HL-60 (cell line): ENCODE data around the gene CKS2.

ENCODE experiments used
- DNase-seq, 2 experiments: peaks; one replicate each; pipeline ENCODE4 v3.0.0-alpha.2; 2010 to 2020; ENCODE audit warnings: low read depth in 1 of 2, low spot score in 1 of 2
- H3K27ac ChIP-seq: fragments of 250-450 bp; sonication (Bioruptor Pico); replicated peaks from 2 replicates; pipeline ENCODE4 v1.5.1; 2020; ENCODE audit warnings: mild to moderate bottlenecking, moderate library complexity
- H3K27me3 ChIP-seq: fragments of 250-450 bp; sonication (Bioruptor Pico); 2 replicates; pipeline ENCODE4 v1.5.1; 2021; ENCODE audit warnings: mild to moderate bottlenecking, moderate library complexity; ENCODE audit not compliant: insufficient read depth, poor library complexity, severe bottlenecking
- H3K4me3 ChIP-seq: replicated peaks from 2 replicates; pipeline ENCODE4 v1.5.1; 2011; ENCODE audit warnings: mild to moderate bottlenecking, control low read depth, low read length; ENCODE audit not compliant: insufficient read depth
- GABPA ChIP-seq: IDR thresholded peaks from 2 replicates; pipeline ENCODE4 v1.6.1; 2012; ENCODE audit warnings: low read depth
- POLR2AphosphoS5 ChIP-seq: IDR thresholded peaks from 2 replicates; pipeline ENCODE4 v1.6.1; 2012; ENCODE audit warnings: low read depth
- SPI1 ChIP-seq: IDR thresholded peaks from 2 replicates; pipeline ENCODE4 v1.6.1; 2012; ENCODE audit warnings: low read depth, mild to moderate bottlenecking, borderline replicate concordance
- TF ChIP-seq, protein P1 (sequence below): IDR thresholded peaks from 2 replicates; pipeline ENCODE4 v1.6.1; 2012; ENCODE audit warnings: low read depth; ENCODE audit not compliant: insufficient replicate concordance
- TF ChIP-seq, protein P2 (sequence below): IDR thresholded peaks from one replicate; pipeline ENCODE4 v1.5.1; 2011; ENCODE audit warnings: low read length, control low read depth, inconsistent platforms; ENCODE audit not compliant: insufficient read depth

Gene CKS2

DNA sequence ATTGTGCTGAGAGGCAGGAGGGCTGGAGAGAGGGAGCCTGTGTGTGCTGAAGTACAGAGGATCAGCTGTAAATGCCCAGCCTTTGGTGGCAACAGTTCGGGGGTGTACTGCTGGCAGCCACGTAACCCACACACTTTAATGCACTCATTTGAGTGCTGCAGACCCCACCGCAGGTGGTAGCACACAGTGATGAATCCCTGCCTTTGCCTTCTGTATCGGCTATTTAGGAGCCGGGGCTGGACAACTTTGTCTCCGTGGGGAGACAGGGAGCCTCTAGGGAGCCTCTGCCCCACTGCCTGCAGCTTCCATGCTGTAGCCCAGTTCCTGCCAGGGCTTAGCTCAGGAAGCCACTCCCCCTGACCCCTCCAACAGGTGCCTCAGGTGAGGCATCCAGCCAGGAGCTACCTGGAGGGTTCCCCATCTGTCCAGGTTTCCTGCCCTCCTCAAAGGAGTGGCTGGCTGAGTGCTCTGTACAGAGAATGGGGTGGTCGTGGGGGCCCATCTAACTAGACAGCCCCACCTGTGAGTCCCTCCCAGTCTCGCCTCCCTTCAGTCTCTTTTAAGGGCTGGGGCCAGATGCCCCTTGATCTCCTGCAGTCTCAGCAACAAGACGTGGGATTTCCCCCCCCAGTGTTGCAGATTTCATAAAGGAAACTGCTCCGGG is 51.8 kb downstream of the CKS2 start:
- no peak overlapping the region for H3K4me3 ChIP-seq
- TF ChIP-seq, protein P1, sequence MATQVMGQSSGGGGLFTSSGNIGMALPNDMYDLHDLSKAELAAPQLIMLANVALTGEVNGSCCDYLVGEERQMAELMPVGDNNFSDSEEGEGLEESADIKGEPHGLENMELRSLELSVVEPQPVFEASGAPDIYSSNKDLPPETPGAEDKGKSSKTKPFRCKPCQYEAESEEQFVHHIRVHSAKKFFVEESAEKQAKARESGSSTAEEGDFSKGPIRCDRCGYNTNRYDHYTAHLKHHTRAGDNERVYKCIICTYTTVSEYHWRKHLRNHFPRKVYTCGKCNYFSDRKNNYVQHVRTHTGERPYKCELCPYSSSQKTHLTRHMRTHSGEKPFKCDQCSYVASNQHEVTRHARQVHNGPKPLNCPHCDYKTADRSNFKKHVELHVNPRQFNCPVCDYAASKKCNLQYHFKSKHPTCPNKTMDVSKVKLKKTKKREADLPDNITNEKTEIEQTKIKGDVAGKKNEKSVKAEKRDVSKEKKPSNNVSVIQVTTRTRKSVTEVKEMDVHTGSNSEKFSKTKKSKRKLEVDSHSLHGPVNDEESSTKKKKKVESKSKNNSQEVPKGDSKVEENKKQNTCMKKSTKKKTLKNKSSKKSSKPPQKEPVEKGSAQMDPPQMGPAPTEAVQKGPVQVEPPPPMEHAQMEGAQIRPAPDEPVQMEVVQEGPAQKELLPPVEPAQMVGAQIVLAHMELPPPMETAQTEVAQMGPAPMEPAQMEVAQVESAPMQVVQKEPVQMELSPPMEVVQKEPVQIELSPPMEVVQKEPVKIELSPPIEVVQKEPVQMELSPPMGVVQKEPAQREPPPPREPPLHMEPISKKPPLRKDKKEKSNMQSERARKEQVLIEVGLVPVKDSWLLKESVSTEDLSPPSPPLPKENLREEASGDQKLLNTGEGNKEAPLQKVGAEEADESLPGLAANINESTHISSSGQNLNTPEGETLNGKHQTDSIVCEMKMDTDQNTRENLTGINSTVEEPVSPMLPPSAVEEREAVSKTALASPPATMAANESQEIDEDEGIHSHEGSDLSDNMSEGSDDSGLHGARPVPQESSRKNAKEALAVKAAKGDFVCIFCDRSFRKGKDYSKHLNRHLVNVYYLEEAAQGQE, result no peak
- TF ChIP-seq, protein P2, sequence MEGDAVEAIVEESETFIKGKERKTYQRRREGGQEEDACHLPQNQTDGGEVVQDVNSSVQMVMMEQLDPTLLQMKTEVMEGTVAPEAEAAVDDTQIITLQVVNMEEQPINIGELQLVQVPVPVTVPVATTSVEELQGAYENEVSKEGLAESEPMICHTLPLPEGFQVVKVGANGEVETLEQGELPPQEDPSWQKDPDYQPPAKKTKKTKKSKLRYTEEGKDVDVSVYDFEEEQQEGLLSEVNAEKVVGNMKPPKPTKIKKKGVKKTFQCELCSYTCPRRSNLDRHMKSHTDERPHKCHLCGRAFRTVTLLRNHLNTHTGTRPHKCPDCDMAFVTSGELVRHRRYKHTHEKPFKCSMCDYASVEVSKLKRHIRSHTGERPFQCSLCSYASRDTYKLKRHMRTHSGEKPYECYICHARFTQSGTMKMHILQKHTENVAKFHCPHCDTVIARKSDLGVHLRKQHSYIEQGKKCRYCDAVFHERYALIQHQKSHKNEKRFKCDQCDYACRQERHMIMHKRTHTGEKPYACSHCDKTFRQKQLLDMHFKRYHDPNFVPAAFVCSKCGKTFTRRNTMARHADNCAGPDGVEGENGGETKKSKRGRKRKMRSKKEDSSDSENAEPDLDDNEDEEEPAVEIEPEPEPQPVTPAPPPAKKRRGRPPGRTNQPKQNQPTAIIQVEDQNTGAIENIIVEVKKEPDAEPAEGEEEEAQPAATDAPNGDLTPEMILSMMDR, result no peak
- TF ChIP-seq SPI1 (no peak), POLR2AphosphoS5 (no peak), GABPA (no peak)
- H3K27ac ChIP-seq, result no peak overlapping the region
- DNase-seq, result no peak
- no peaks in the 10 kb centered on the region for H3K27me3 ChIP-seq

DNA sequence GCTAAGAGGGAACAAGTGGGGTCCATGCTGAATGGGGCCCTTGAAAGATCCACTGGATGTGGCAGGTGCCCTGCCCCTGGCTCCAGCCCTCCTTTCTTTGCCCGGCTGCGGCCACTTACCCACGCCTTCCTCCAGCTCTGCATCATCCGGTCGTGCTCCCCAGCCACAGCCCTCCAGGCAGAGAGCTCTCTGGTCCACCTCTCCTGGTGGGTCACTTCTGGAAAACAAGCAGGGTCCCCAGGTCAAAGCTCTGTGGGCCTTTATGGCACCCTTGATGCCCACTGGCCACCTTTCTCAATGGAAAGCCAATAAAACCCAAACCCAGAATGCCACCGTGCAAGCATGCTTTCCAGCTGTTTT is 52.3 kb downstream of the CKS2 start:
- TF ChIP-seq GABPA (no peak), POLR2AphosphoS5 (no peak)
- DNase-seq, result no peak

DNA sequence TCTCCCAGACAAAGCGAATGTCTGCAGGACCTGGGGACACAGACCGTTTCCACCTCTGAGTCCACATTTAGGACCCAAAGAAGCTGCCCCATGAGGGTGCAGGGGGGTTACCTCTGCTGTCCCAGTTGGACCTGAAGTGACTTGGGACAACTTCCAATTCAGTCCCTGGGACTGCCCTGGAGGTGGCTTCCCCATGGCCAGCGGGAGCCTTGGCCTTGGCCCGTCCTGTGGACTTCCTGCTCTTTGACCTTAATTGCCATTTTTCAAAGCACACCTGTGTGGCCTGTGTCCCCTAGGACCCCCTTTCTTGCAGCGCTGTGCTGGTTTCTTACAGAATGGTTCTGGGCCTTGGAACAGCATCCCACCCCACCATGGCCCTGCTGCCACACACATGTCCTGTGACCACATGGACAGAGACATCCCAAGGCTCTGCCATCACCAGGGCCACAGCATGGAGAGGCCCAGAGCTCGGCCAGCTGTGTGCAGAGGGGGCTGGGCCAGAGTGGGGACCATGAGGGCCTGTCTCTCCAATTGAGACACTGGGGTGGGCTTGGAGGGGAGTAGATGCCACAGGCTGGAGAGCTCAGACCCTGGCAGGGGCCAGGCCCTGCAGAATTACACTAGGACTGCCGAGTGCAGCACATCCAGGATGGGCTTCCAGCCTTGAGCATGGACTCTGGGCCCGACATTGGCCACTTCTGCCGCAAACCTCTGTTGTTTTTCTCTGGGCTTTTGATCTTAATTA is 53.1 kb downstream of the CKS2 start:
- H3K27ac ChIP-seq, result no peak overlapping the region
- TF ChIP-seq, protein P2, result no peak
- TF ChIP-seq POLR2AphosphoS5, result peak; percentile 32; the same call in 1 of the 2 replicates
- H3K4me3 ChIP-seq, result no peak overlapping the region
- DNase-seq, result no peak
- H3K27me3 ChIP-seq, result no peaks in the 10 kb centered on the region

More for the DNA sequence above, 52.3 kb downstream of the CKS2 start:
- no peak overlapping the region for H3K4me3 ChIP-seq
- no peaks in the 10 kb centered on the region for H3K27me3 ChIP-seq
- H3K27ac ChIP-seq, result no peak overlapping the region

DNA sequence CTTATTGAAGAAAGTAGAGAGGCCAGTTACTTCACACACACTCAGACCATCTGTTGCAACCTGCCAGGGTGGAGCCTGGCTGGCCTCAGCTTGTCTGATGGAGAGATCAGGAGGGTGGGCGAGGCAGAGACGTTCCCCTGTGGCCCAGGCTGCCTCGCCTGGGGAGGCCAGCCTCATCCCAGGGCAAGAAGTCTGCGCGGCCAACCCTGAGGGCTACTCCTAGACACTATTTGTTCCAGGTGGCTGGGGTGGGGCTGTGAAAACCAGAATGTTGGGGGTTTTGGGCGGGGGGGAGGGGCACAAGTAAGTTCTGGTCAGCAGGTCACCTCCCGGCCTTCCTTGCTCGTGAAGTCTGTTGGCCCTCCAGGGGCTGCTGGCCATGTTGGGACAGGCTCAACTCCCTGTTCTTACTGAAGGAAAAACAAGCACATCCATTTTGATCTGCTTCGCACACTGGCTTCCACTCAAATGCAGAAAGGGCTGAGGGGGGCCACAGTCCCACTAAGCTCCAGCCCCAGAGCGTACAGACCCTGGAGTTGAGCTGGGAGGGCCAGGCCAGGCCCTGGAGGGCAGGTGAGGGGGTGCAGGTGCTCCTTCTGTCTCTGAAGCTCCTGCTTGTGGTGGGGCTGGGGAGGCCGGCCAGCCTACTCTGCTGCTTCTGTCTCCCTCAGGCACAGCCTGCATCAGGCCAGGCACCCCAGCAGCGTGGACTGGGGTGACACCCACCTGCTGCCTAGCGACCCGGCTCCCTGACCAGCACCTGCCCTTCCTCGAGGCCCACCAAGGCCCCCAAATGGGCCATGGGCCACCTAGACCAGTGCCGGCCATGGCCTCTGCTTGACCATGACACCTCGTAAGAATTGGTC is 53.9 kb downstream of the CKS2 start:
- TF ChIP-seq POLR2AphosphoS5 (no peak), GABPA (no peak), SPI1 (no peak)
- TF ChIP-seq, protein P1, result no peak
- TF ChIP-seq, protein P2, result no peak
- DNase-seq, result no peak
- H3K27ac ChIP-seq, result no peak overlapping the region
- no peak overlapping the region for H3K4me3 ChIP-seq
- no peaks in the 10 kb centered on the region for H3K27me3 ChIP-seq
